A549 (cell line): Measurements from ENCODE around the gene RFX3.

Experiments
- EHMT2 ChIP-seq: fragments of 200-600 bp; sonication (generic); IDR thresholded peaks from 2 replicates; pipeline ENCODE4 v1.6.1; 2016; ENCODE audit warnings: antibody characterized with exemption, low read depth, mild to moderate bottlenecking, moderate library complexity
- EP300 ChIP-seq, 2 experiments: fragments of >200 bp; sonication (Bioruptor Twin); formaldehyde crosslinking; IDR thresholded peaks; 2 replicates in 1 of 2; 3 replicates in 1 of 2; pipeline ENCODE4 v1.6.1; 2016 to 2017
- POLR2AphosphoS2 ChIP-seq: conservative IDR thresholded peaks from 2 replicates; pipeline ENCODE4 v1.6.1; 2012; ENCODE audit warnings: low read length, improper control_type of control experiment, inconsistent platforms
- TF ChIP-seq, protein P1 (sequence below): fragments of >200 bp; sonication (Bioruptor Twin); formaldehyde crosslinking; IDR thresholded peaks from 3 replicates; pipeline ENCODE4 v1.5.1; 2016

GRCh38 chr9:3511551-3511950 lies 14.2 kb downstream of the RFX3 start:
- no peak for TF ChIP-seq EP300 (IDR thresholded peaks at IDR 0.05)
- TF ChIP-seq EHMT2, result no peak
- TF ChIP-seq, protein P1, sequence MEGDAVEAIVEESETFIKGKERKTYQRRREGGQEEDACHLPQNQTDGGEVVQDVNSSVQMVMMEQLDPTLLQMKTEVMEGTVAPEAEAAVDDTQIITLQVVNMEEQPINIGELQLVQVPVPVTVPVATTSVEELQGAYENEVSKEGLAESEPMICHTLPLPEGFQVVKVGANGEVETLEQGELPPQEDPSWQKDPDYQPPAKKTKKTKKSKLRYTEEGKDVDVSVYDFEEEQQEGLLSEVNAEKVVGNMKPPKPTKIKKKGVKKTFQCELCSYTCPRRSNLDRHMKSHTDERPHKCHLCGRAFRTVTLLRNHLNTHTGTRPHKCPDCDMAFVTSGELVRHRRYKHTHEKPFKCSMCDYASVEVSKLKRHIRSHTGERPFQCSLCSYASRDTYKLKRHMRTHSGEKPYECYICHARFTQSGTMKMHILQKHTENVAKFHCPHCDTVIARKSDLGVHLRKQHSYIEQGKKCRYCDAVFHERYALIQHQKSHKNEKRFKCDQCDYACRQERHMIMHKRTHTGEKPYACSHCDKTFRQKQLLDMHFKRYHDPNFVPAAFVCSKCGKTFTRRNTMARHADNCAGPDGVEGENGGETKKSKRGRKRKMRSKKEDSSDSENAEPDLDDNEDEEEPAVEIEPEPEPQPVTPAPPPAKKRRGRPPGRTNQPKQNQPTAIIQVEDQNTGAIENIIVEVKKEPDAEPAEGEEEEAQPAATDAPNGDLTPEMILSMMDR, result no peak
- no peak for TF ChIP-seq POLR2AphosphoS2
